K562 (cell line): Measurements from ENCODE around the gene SORT1. TPM values are rescaled to one million over a fixed set of nuclear protein-coding genes. Genes with fewer than 3 reads are reported as not detected.

ENCODE experiments used
- ATF7 ChIP-seq: fragments of 450-650 bp; IDR thresholded peaks from 2 replicates; pipeline ENCODE4 v1.7.1; 2014; ENCODE audit warnings: mild to moderate bottlenecking, moderate library complexity
- BRF2 ChIP-seq: IDR thresholded peaks from 3 replicates; pipeline ENCODE4 v1.6.1; 2011; ENCODE audit warnings: borderline replicate concordance, mild to moderate bottlenecking; ENCODE audit not compliant: insufficient read length, insufficient read depth
- C11orf30 ChIP-seq: fragments of 450-650 bp; IDR thresholded peaks from 2 replicates; pipeline ENCODE4 v1.6.1; 2016; ENCODE audit warnings: low read depth, mild to moderate bottlenecking
- CBX3 ChIP-seq, 2 experiments: IDR thresholded peaks; 1 replicate in 1 of 2; 2 replicates in 1 of 2; pipeline ENCODE4 v1.6.1; 2012; ENCODE audit warnings: inconsistent platforms in 2 of 2, low read length in 2 of 2, borderline replicate concordance in 1 of 2, control low read depth in 1 of 2
- CEBPB ChIP-seq: fragments of 450-650 bp; IDR thresholded peaks from 2 replicates; pipeline ENCODE4 v1.6.1; 2016; ENCODE audit warnings: missing genetic modification characterization, missing compliant biosample characterization
- CHD1 ChIP-seq: fragments of 200-600 bp; sonication (generic); IDR thresholded peaks from one replicate; pipeline ENCODE4 v1.6.1; 2012; ENCODE audit warnings: mild to moderate bottlenecking, moderate library complexity, low read length, inconsistent platforms
- ERF ChIP-seq: fragments of 450-650 bp; formaldehyde crosslinking; IDR thresholded peaks from 2 replicates; pipeline ENCODE4 v1.4.0; 2020; ENCODE audit warnings: mild to moderate bottlenecking, mixed read lengths
- EZH2 ChIP-seq: IDR thresholded peaks from 2 replicates; pipeline ENCODE4 v1.6.1; 2012; ENCODE audit warnings: low read depth, mild to moderate bottlenecking, inconsistent platforms, low read length, borderline replicate concordance
- FOXA3 ChIP-seq, 2 experiments: fragments of 450-650 bp in 1 of 2; sonication (generic) in 1 of 2; formaldehyde crosslinking; IDR thresholded peaks in 1 of 2; conservative IDR thresholded peaks in 1 of 2; 2 replicates each; pipeline versions ENCODE4 v1.4.0 to v1.8.0; 2020 to 2022; ENCODE audit warnings: mild to moderate bottlenecking in 2 of 2, missing genetic modification reagents in 1 of 2
- HLTF ChIP-seq: fragments of 450-650 bp; IDR thresholded peaks from 2 replicates; pipeline ENCODE4 v1.6.1; 2016
- HNRNPH1 ChIP-seq: fragments of 200-400 bp; formaldehyde crosslinking; optimal IDR thresholded peaks from 2 replicates; pipeline ENCODE3; 2017; ENCODE audit warnings: low read depth, mild to moderate bottlenecking, low read length, moderate library complexity
- MITF ChIP-seq: IDR thresholded peaks from 2 replicates; pipeline ENCODE4 v1.6.1; 2014; ENCODE audit warnings: antibody characterized with exemption
- PHF20 ChIP-seq: fragments of 450-650 bp; IDR thresholded peaks from 2 replicates; pipeline ENCODE4 v1.6.1; 2018; ENCODE audit not compliant: partially characterized antibody
- RAD21 ChIP-seq, 2 experiments: fragments of 250-450 bp in 1 of 2; fragments of 450-650 bp in 1 of 2; sonication (Bioruptor Pico) in 1 of 2; formaldehyde crosslinking in 1 of 2; IDR thresholded peaks in 1 of 2; conservative IDR thresholded peaks in 1 of 2; 2 replicates each; pipeline versions ENCODE4 v1.4.0 to v1.8.0; 2020 to 2022; ENCODE audit warnings: mild to moderate bottlenecking in 2 of 2, moderate library complexity in 1 of 2
- RB1 ChIP-seq: fragments of 450-650 bp; IDR thresholded peaks from 2 replicates; pipeline ENCODE4 v1.6.1; 2017; ENCODE audit warnings: low read depth, mild to moderate bottlenecking
- RBM17 ChIP-seq: fragments of 200-400 bp; formaldehyde crosslinking; IDR thresholded peaks from 2 replicates; pipeline ENCODE4 v1.6.1; 2017; ENCODE audit warnings: low read depth, mild to moderate bottlenecking, low read length, borderline replicate concordance
- RNF2 ChIP-seq: sonication (generic); IDR thresholded peaks from 2 replicates; pipeline ENCODE4 v1.6.1; 2016
- SMARCA4 ChIP-seq: fragments of 450-650 bp; IDR thresholded peaks from 2 replicates; pipeline ENCODE4 v1.6.1; 2016
- SMARCE1 ChIP-seq: fragments of 450-650 bp; IDR thresholded peaks from 2 replicates; pipeline ENCODE4 v1.7.1; 2016; ENCODE audit warnings: mild to moderate bottlenecking
- SNAPC5 ChIP-seq: fragments of 250-450 bp; sonication (Bioruptor Pico); IDR thresholded peaks from 2 replicates; pipeline ENCODE4 v1.8.0; 2021; ENCODE audit warnings: moderate library complexity, mild to moderate bottlenecking, inconsistent platforms
- SP1 ChIP-seq: sonication (generic); formaldehyde crosslinking; IDR thresholded peaks from 2 replicates; pipeline ENCODE4 v1.8.1; 2022; ENCODE audit warnings: mild to moderate bottlenecking, missing genetic modification reagents
- SPI1 ChIP-seq: IDR thresholded peaks from 2 replicates; pipeline ENCODE4 v1.6.1; 2011; ENCODE audit warnings: low read depth, low read length, control low read depth, borderline replicate concordance
- TRIM24 ChIP-seq, 2 experiments: fragments of 450-650 bp; IDR thresholded peaks; 2 replicates each; pipeline ENCODE4 v1.6.1; 2016
- YY1 ChIP-seq, 3 experiments: IDR thresholded peaks; 2 replicates each; pipeline ENCODE4 v1.6.1; 2011; ENCODE audit warnings: low read length in 2 of 3, mild to moderate bottlenecking in 2 of 3, moderate library complexity in 2 of 3, borderline replicate concordance in 1 of 3, control low read depth in 1 of 3, low read depth in 1 of 3; ENCODE audit not compliant: insufficient read depth in 3 of 3, insufficient replicate concordance in 2 of 3, control insufficient read depth in 1 of 3, insufficient read length in 1 of 3; ENCODE audit errors: extremely low read depth in 1 of 3
- ZNF174 ChIP-seq: fragments of 250-450 bp; sonication (Bioruptor Pico); IDR thresholded peaks from 2 replicates; pipeline ENCODE4 v1.4.0; 2020; ENCODE audit warnings: mild to moderate bottlenecking
- ZNF551 ChIP-seq: fragments of 250-450 bp; sonication (Bioruptor Pico); IDR thresholded peaks from 2 replicates; pipeline ENCODE4 v1.5.0; 2021; ENCODE audit warnings: mild to moderate bottlenecking, moderate library complexity
- ZNF644 ChIP-seq: fragments of 200-800 bp; sonication (Bioruptor generic); IDR thresholded peaks from 2 replicates; pipeline ENCODE4 v1.6.1; 2016; ENCODE audit warnings: low read depth, missing genetic modification characterization, missing compliant biosample characterization
- polyA plus RNA-seq, 8 experiments: library from polyadenylated mRNA; depleted of rRNA in 4 of 8; stranded (reverse) in 5 of 8; unstranded in 3 of 8; fragments of >200 nt; fragmentation: Nextera tagmentation in 2 of 8; fragmentation: Illumina TruSeq in 1 of 8; extraction: Ambion mirVana in 2 of 8; extraction: Trizol in 1 of 8; gene quantifications; 2 replicates each; pipeline versions ENCODE4 v1.2.1 to v1.2.3, GENCODE V29; 2011 to 2014; ENCODE audit warnings: inconsistent platforms in 1 of 8, missing spikeins in 1 of 8
- total RNA-seq, 7 experiments: library from RNA; depleted of rRNA in 6 of 7; stranded (reverse); fragments of >200 nt in 6 of 7; fragmentation: Illumina TruSeq in 2 of 7; extraction: Trizol in 2 of 7; gene quantifications; 2 replicates each; pipeline versions ENCODE4 v1.2.1 to v1.2.3, GENCODE V29; 2011 to 2021; ENCODE audit warnings: low replicate concordance in 1 of 7

The SORT1 gene
- total and polyA plus RNA-seq, 9 of the 15 experiments (the other 6 are each of a cell fraction or from before 2014, with no cell fraction given) = 27.4 to 112 (median 65.0) TPM

GRCh38 chr1:109425391-109426280, 27.9 kb upstream of the SORT1 start (continued):
- no peak for TF ChIP-seq EZH2
- TF ChIP-seq RB1 = 0 out of 2 replicates have a peak, but pooled peaks have one; percentile 53
- TF ChIP-seq SMARCE1 = peak; percentile 76
- TF ChIP-seq MITF = no peak
- no peak for TF ChIP-seq CBX3 (IDR thresholded peaks at IDR 0.05; ENCODE audit: borderline replicate concordance in 1 of 2, low read length in 2 of 2)
- no peak for TF ChIP-seq ZNF174
- TF ChIP-seq RNF2 = no peak
- TF ChIP-seq PHF20 = peak; percentile 71
- TF ChIP-seq HNRNPH1 = no peak
- no peak for TF ChIP-seq ZNF644 (tag)
- no peak for TF ChIP-seq CEBPB
- 0 out of 4 replicates have a peak, but pooled peaks of 1 of the 2 experiments have one; percentile 9 for TF ChIP-seq FOXA3 (CRISPR knock-in tag; conservative IDR thresholded peaks at IDR 0.05 in 1 of 2, IDR thresholded peaks at IDR 0.05 in 1 of 2)
- 0 out of 2 replicates have a peak, but pooled peaks have one; percentile 17 for TF ChIP-seq SPI1
- peak in 1 of 2 experiments; percentile 25; a peak in 1 of 4 replicates for TF ChIP-seq RAD21 (CRISPR knock-in tag; conservative IDR thresholded peaks at IDR 0.05 in 1 of 2, IDR thresholded peaks at IDR 0.05 in 1 of 2)
- TF ChIP-seq BRF2 = no peak
- TF ChIP-seq RBM17 = no peak
- TF ChIP-seq ZNF551 = no peak
- TF ChIP-seq SP1 (CRISPR knock-in tag) = no peak
- peak; percentile 70 for TF ChIP-seq CHD1
- peak in 1 of 2 experiments; percentile 4; a peak in 1 of 4 replicates for TF ChIP-seq TRIM24 (IDR thresholded peaks at IDR 0.05)
- peak; percentile 91 for TF ChIP-seq C11orf30
- peak; percentile 75 for TF ChIP-seq SMARCA4
- TF ChIP-seq SNAPC5 (CRISPR knock-in tag) = no peak
- 0 out of 2 replicates have a peak, but pooled peaks have one; percentile 27 for TF ChIP-seq HLTF
- TF ChIP-seq YY1 (IDR thresholded peaks at IDR 0.05; ENCODE audit: borderline replicate concordance in 1 of 3, control insufficient read depth in 1 of 3, extremely low read depth in 1 of 3, insufficient read depth in 3 of 3, insufficient read length in 1 of 3, insufficient replicate concordance in 2 of 3, low read depth in 1 of 3, low read length in 2 of 3) = peak in 2 of 3 experiments; percentile 14 to 46
- TF ChIP-seq ATF7 = no peak
- TF ChIP-seq ERF (CRISPR knock-in tag) = peak; percentile 22; the same call in 1 of the 2 replicates
